GM12801 (cell line): ENCODE data around the gene MYH14.

Source experiments
- TF ChIP-seq, protein P1 (sequence below): IDR thresholded peaks from one replicate; pipeline ENCODE4 v1.5.1; 2011; ENCODE audit warnings: control low read depth; ENCODE audit not compliant: insufficient read length; ENCODE audit errors: extremely low read depth

The MYH14 gene

DNA sequence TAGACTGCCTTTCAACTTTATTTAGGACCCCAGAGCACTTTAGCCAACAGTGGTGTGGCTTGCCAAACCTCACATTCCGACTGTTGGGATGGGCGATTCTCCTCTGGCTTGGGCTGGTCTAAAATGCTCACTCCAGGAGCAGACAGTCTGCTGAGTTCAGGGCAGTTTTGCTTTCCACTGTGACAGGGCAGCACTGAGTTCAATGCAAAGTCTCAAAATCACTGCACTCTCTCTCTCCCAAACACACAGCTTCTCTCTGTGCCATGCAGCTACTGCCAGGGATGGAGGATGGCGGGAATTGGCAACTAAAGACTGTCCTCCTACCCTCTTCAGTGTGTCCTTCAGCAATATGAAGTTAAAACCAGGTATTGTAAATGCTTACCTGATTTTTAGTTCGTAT, 148.8 kb downstream of the MYH14 start:
- TF ChIP-seq, protein P1, sequence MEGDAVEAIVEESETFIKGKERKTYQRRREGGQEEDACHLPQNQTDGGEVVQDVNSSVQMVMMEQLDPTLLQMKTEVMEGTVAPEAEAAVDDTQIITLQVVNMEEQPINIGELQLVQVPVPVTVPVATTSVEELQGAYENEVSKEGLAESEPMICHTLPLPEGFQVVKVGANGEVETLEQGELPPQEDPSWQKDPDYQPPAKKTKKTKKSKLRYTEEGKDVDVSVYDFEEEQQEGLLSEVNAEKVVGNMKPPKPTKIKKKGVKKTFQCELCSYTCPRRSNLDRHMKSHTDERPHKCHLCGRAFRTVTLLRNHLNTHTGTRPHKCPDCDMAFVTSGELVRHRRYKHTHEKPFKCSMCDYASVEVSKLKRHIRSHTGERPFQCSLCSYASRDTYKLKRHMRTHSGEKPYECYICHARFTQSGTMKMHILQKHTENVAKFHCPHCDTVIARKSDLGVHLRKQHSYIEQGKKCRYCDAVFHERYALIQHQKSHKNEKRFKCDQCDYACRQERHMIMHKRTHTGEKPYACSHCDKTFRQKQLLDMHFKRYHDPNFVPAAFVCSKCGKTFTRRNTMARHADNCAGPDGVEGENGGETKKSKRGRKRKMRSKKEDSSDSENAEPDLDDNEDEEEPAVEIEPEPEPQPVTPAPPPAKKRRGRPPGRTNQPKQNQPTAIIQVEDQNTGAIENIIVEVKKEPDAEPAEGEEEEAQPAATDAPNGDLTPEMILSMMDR: no peak

DNA sequence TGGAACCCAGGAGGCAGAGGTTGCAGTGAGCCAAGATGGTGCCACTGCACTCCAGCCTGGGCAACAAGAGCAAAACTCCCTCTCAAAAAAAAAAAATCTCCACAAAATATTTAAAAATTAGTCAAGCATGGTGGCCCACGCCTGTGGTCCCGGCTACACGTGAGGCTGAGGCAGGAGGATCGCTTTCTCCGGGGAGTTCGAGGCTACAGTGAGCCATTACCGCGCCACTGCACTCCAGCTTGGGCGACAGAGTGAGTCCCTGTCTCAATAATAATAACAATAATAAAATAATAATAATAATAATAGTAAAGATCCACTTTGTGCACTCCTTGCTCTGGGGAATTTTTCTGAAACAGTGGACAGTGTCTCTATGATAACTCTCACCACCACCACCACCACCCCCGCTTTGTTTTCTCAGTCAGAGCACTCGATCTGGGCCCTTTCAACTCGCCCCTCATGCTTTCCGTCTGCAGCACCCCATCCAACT, 153.3 kb downstream of the MYH14 start:
- TF ChIP-seq, protein P1: no peak

DNA sequence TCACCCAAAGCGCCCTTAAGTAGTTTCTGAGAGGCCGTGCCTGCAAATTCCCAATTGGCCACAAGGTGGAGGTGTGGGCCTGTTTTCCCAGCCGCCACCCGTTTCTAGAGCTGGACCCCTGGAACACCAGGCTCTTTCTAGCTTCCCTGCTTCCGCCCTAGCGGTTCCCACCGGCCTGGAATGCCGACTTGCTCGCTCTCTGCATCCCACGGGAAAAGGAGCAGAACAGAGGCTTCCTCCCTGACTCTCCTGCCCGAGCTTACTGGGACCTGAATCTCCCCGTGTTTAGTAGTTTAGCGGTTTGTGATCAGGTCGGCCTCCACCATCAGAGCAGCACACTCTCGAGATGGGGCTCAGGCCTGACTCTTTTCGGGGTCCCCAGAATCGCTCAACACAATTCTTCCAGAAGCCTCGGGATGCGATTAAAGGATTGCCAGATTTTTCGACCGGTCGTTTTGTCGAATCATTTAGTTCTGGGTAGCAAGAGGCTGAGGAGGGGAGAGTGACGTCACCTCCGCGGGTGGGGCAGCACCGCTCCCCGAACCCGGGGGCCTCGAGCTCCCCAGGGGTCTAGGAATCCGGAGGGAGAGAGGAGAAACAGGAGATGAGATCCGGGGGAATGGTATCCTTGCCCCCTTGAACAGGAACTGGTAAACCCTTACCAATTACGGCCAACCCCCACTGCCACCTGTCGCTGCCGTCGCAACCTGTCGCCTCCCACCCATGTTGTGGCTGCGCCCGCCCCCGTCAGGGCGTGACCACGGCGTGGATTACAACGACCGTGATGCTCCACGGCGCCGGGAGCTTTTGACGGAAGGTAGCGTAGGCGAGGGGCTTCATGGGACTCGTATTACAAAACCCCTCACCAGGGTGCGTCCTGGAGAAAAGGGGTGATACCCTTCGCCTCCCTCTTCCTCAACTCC, 154.0 kb downstream of the MYH14 start:
- TF ChIP-seq, protein P1: no peak

DNA sequence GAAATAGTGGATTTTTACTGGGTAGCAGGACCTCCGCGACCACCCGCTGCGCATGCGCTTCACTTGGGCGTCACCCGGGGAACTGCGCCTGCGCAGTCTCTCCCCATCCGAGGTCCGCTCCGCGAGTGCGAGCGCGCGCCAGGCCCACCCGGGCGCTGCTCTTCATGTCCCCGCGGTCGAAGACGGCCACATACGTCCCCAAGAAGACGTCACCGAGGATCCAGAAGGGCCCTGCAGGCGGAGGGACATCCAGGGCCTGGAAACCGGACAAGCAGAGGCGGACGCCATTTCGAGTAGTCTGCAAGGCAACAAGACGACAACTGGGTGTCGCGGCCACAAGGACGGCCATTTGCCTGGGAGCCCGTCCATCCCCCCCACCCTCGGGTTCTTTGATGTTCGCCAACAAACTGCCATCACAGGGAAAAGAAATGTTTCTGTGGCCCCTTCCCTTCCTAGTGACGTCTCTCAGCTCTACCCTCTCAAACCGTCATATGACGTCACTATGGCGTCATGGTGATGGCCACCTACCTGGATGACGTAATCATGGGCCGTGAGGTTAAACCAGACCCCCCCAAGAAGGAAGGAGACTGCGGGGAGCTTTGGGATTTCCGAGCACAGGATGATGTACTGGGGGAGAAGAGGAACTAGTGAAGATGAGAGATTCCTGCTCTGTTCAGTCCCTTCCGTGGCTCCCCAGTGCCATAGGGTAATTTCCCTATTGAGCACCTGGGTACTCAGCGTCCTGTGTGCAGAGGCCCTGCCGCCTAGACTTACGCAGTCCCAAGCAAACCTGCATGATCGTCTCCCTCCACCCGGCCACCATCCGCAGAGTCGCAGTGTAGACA, 155.3 kb downstream of the MYH14 start:
- TF ChIP-seq, protein P1: no peak

DNA sequence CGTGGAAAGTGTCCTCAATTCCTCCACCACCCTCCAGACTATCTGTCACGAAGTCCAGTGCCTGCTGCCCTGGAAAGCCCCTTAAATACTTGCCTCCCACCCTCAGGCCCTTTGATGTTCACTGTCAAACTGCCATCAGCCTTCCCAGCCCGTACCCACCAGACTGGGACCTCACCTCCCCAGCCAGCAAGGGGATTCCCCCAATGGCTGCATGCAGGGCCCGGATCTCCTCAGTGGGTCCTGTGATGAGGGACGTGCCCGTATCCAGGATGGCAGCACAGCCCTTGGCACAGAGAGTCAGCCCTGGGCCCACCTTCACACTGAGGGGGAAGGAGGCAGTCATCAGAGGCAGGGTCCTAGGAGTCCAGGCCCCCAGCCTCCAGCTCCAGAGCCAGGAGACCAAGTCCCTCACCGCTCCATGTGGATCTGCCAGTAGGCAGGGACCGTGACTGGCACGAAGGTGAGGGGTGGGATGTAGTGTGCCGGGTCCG, 156.0 kb downstream of the MYH14 start:
- TF ChIP-seq, protein P1: no peak
